Measurements from ENCODE around the gene YTHDF1. TPM values are rescaled to one million over a fixed set of nuclear protein-coding genes. Genes with fewer than 3 reads are reported as not detected.

YTHDF1 gene
- total and polyA plus RNA-seq, 2 of the 8 experiments (the other 6 are each of a cell fraction or from before 2014, with no cell fraction given), result 32.8 to 66.0 TPM

- Histone ChIP-seq H2AK5ac (ENCODE audit: low read depth, low read length) (no peak overlapping the region), H4K20me1 (replicated peaks in 1 of 2; ENCODE audit: control insufficient read depth in 1 of 2, insufficient read depth in 2 of 2, low read length in 2 of 2) (peaks cover 0 to 4% of the 10 kb centered on the region in 2 experiments), H3K23me2 (ENCODE audit: low read depth, low read length) (peaks cover 13% of the 10 kb centered on the region; the same call in 1 of the 2 replicates), H3K79me2 (ENCODE audit: control insufficient read depth in 1 of 2, insufficient read depth in 2 of 2, low read length in 2 of 2) (no peaks in the 10 kb centered on the region), H3K4ac (replicated peaks; ENCODE audit: insufficient read length, low read depth, low read length) (no peak overlapping the region), H2BK5ac (ENCODE audit: low read depth, low read length) (peak overlapping the region; percentile 58; the same call in 1 of the 2 replicates), H3K36me3 (ENCODE audit: control insufficient read depth in 2 of 4, insufficient read depth in 4 of 4, low read length in 3 of 4) (no peaks in the 10 kb centered on the region; a peak in 1 of 8 replicates), H3K4me2 (ENCODE audit: insufficient read depth in 1 of 2, low read depth in 2 of 2, low read length in 2 of 2) (peak overlapping the region; percentile 79 to 97), H3K18ac (ENCODE audit: extremely low read depth, low read length) (peak overlapping the region; percentile 78), H4K8ac (ENCODE audit: extremely low read depth, insufficient read depth, low read length) (peak overlapping the region; percentile 63; the same call in 1 of the 2 replicates), H2BK120ac (replicated peaks; ENCODE audit: low read depth, low read length) (no peak overlapping the region), H2BK20ac (ENCODE audit: low read length) (no peak overlapping the region), H2AFZ (ENCODE audit: low read length) (peak overlapping the region; percentile 35; the same call in 1 of the 2 replicates), H2BK12ac (ENCODE audit: low read depth, low read length) (0 out of 2 replicates have a peak overlapping the region, but pooled peaks have one; percentile 78), H3K23ac (ENCODE audit: insufficient read length) (no peak overlapping the region), H3K9me3 (ENCODE audit: insufficient read depth in 2 of 2, low read depth in 1 of 2, low read length in 1 of 2) (no peaks in the 10 kb centered on the region), H3K4me3 (ENCODE audit: extremely low read depth in 1 of 4, insufficient read depth in 2 of 4, low read depth in 3 of 4, low read length in 4 of 4) (peak overlapping the region; percentile 36 to 67 (median 54)), H3K56ac (replicated peaks; ENCODE audit: insufficient read length, low read depth, low read length) (no peak overlapping the region), H3K14ac (ENCODE audit: insufficient read length) (no peak overlapping the region), H4K91ac (replicated peaks; ENCODE audit: insufficient read length, low read length) (peak overlapping the region; percentile 59), H3K79me1 (ENCODE audit: low read depth, low read length) (no peaks in the 10 kb centered on the region; the same call in 1 of the 2 replicates), H4K5ac (ENCODE audit: insufficient read length, low read depth, low read length) (peak overlapping the region; percentile 13), H3K9ac (replicated peaks in 1 of 4; ENCODE audit: extremely low read depth in 1 of 4, low read depth in 3 of 4, low read length in 3 of 4) (no peak overlapping the region), H3K4me1 (replicated peaks in 1 of 4; ENCODE audit: control insufficient read depth in 3 of 4, insufficient read depth in 4 of 4, low read length in 3 of 4) (peaks cover 2 to 18% (median 15%) of the 10 kb centered on the region in 4 experiments), H3K27ac (ENCODE audit: low read depth, low read length) (no peak overlapping the region), H2BK15ac (ENCODE audit: low read length) (no peak overlapping the region), H3K27me3 (replicated peaks in 1 of 4; ENCODE audit: control insufficient read depth in 3 of 4, extremely low read depth in 1 of 4, insufficient read depth in 3 of 4, low read length in 3 of 4) (peaks cover 4 to 51% (median 40%) of the 10 kb centered on the region in 4 experiments)
- peak in 1 of 2 experiments; percentile 82 for DNase-seq (ENCODE audit: low read depth in 1 of 2, low spot score in 2 of 2)
- CTCF ChIA-PET (ENCODE audit: partially characterized antibody), result interaction anchor here (0.6 to 6.8 kb wide), 13 partner anchors 10 to 575 kb away, joined by 3 to 87 read pairs (median 5); partner anchors contain the start of gene BIRC7
- 3% methylated on average over 44 of the region's 89 CpGs; no CpG with 5 or more reads in 1 of the 2 experiments for WGBS, 2 experiments (ENCODE audit: extremely low coverage in 1 of 2, insufficient coverage in 1 of 2, insufficient read length in 1 of 2, insufficient replicate concordance in 2 of 2, low coverage in 1 of 2, low lambda C conversion rate in 2 of 2, missing lambda C conversion rate in 1 of 2)
- POLR2A ChIA-PET (ENCODE audit: partially characterized antibody), result interaction anchor here (0.7 to 4.7 kb wide), 13 partner anchors 9 to 109 kb away, joined by 3 to 21 read pairs (median 4); partner anchors contain the start of genes ARFGAP1 and BIRC7
- FAIRE-seq, result no peak
- TF ChIP-seq SIRT6 (IDR thresholded peaks at IDR 0.05; ENCODE audit: low read length) (no peak), BCL11A (IDR thresholded peaks at IDR 0.05; ENCODE audit: low read depth in 2 of 2, low read length in 2 of 2) (no peak), RNF2 (IDR thresholded peaks at IDR 0.05; ENCODE audit: borderline replicate concordance, low read depth, low read length, missing control alignments, poor library complexity, severe bottlenecking) (no peak), BRCA1 (IDR thresholded peaks at IDR 0.05; ENCODE audit: low read depth, low read length) (no peak), SP1 (IDR thresholded peaks at IDR 0.05; ENCODE audit: low read depth, low read length) (no peak), KDM4A (IDR thresholded peaks at IDR 0.05; ENCODE audit: low read depth, low read length, severe bottlenecking) (peak; percentile 45), SUZ12 (IDR thresholded peaks at IDR 0.05; ENCODE audit: low read length) (peak; percentile 37; the same call in 1 of the 2 replicates)
- TF ChIP-seq, protein P1, sequence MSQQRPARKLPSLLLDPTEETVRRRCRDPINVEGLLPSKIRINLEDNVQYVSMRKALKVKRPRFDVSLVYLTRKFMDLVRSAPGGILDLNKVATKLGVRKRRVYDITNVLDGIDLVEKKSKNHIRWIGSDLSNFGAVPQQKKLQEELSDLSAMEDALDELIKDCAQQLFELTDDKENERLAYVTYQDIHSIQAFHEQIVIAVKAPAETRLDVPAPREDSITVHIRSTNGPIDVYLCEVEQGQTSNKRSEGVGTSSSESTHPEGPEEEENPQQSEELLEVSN (IDR thresholded peaks at IDR 0.05), result peak; percentile 69
- TF ChIP-seq, protein P2, sequence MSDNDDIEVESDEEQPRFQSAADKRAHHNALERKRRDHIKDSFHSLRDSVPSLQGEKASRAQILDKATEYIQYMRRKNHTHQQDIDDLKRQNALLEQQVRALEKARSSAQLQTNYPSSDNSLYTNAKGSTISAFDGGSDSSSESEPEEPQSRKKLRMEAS (IDR thresholded peaks at IDR 0.05), result peak; percentile 72; the same call in 1 of the 2 replicates
Observed at GRCh38 chr20:63253438-63254231, 37.7 kb upstream of the YTHDF1 start.

Measured in H1 (cell line).